Sigmoid colon (tissue), 4 donors: ENCODE data around the gene TMEM223.
A peak's percentile ranks its signal among the peaks of the same experiment; 100 is the strongest.

ENCODE experiments used
- EP300 ChIP-seq, 4 donors: sonication (generic); formaldehyde crosslinking; IDR thresholded peaks; one replicate each; pipeline ENCODE4 v1.6.1; 2017; ENCODE audit warnings: antibody characterized with exemption in 4 of 4
- POLR2A ChIP-seq, 2 donors: fragments of 450-650 bp; IDR thresholded peaks; one replicate each; pipeline ENCODE4 v1.6.1; 2016; ENCODE audit warnings: antibody characterized with exemption in 2 of 2, mild to moderate bottlenecking in 2 of 2, moderate library complexity in 2 of 2
- POLR2AphosphoS5 ChIP-seq, 4 donors: sonication (generic); formaldehyde crosslinking; IDR thresholded peaks; one replicate each; pipeline ENCODE4 v1.6.1; 2017; ENCODE audit warnings: antibody characterized with exemption in 4 of 4
- TF ChIP-seq, protein P1 (sequence below), 4 experiments: fragments of 450-650 bp in 3 of 4; fragments of 200-600 bp in 1 of 4; IDR thresholded peaks; one replicate each; pipeline ENCODE4 v1.5.1; 2016 to 2019; ENCODE audit warnings: antibody characterized with exemption in 4 of 4, mild to moderate bottlenecking in 3 of 4, moderate library complexity in 2 of 4

DNA sequence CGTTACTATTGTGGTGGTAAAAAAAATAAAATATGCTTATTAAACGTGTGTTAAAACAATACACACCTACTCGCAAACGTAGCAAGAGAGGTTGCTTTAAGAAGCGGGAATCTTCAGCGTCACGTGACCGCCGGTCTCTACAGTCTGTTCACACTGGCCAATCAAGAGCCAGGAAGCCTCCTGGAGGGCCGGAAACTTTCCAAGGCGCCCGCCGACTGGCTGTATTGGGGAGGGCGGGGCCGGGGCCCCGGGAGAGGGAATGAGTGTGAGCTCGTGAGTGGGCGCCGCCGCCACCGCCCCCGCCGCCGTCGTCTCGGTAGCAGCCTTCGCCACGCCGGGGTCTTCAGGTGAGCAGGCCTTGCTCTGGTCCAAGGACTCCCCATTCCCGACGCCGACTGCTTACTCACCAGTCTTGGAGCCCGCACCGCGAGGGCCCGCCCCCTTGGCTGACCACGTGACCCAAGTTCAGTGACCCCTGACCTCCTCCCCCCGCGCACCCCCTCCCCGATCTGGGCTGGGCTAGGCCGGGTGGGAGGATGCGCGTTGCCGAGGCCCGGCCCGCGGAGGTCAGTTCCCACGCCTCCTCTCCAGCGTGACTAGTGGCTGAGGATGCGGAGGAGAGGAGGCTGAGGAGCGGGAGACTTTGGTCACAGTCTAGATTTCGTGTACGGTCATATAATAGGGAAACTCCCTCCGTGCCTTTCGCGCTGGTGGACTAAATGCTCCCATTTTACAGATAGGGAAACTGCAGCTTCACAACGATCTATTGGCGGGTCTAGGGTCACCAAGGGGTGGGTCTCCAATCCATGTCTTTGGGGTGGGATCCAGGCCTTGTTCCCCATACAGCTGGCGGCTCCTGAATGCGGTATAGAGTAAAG, 20.4 kb downstream of the TMEM223 start, which contains the start of gene TAF6L:
- TF ChIP-seq POLR2A (IDR thresholded peaks at IDR 0.05) (peak; percentile 31 to 42), POLR2AphosphoS5 (IDR thresholded peaks at IDR 0.05) (peak; percentile 63 to 81 (median 71)), EP300 (IDR thresholded peaks at IDR 0.05) (peak in 1 of 4 donors; percentile 10)
- TF ChIP-seq, protein P1, sequence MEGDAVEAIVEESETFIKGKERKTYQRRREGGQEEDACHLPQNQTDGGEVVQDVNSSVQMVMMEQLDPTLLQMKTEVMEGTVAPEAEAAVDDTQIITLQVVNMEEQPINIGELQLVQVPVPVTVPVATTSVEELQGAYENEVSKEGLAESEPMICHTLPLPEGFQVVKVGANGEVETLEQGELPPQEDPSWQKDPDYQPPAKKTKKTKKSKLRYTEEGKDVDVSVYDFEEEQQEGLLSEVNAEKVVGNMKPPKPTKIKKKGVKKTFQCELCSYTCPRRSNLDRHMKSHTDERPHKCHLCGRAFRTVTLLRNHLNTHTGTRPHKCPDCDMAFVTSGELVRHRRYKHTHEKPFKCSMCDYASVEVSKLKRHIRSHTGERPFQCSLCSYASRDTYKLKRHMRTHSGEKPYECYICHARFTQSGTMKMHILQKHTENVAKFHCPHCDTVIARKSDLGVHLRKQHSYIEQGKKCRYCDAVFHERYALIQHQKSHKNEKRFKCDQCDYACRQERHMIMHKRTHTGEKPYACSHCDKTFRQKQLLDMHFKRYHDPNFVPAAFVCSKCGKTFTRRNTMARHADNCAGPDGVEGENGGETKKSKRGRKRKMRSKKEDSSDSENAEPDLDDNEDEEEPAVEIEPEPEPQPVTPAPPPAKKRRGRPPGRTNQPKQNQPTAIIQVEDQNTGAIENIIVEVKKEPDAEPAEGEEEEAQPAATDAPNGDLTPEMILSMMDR (IDR thresholded peaks at IDR 0.05): no peak
